ENCODE data around the gene DENND4A. TPM values are rescaled to one million over a fixed set of nuclear protein-coding genes. Genes with fewer than 3 reads are reported as not detected.

Gene DENND4A
- total RNA-seq, 4 donors from 2014 or later: 27.1 to 75.3 (median 52.8) TPM

GRCh38 chr15:65837301-65838294 is 45.5 kb upstream of the DENND4A start:
- no peak for TF ChIP-seq POLR2A (IDR thresholded peaks at IDR 0.05)
- no peak for TF ChIP-seq CTCF (IDR thresholded peaks at IDR 0.05)
- no peak for DNase-seq
- intact Hi-C loops (cut with DNase I; ENCODE audit: low total_unique reads): no loop called here
- Histone ChIP-seq H3K36me3 (no peaks in the 10 kb centered on the region), H3K9me3 (no peaks in the 10 kb centered on the region), H3K4me3 (no peak overlapping the region), H3K4me1 (peaks cover 4% of the 10 kb centered on the region in 2 donors), H3K27ac (no peak overlapping the region), H3K27me3 (no peaks in the 10 kb centered on the region)

DNA sequence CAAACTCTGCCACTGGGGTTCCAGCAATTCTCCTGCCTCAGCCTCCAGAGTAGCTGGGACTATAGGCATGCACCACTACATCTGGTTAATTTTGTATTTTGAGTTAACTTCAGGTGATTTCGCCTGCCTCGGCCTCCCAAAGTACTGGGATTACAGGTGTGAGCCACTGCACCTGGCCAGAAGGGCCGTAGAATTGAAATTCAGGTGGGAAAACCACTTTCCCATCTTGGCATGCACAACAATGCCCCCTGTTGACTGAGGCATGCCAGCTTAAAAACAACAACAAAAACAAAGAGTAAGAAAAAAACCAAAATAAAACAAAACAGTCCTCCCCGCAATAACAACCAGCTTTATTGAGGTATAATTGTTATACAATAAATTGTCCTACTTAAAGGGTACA is 44.6 kb upstream of the DENND4A start:
- DNase-seq: no peak
- H3K27me3 ChIP-seq: no peaks in the 10 kb centered on the region
- intact Hi-C loops (cut with DNase I; ENCODE audit: low total_unique reads): no loop called here
- no peaks in the 10 kb centered on the region for H3K9me3 ChIP-seq
- TF ChIP-seq POLR2A (IDR thresholded peaks at IDR 0.05) (no peak), CTCF (IDR thresholded peaks at IDR 0.05) (no peak)
- no peaks in the 10 kb centered on the region for H3K36me3 ChIP-seq
- H3K4me3 ChIP-seq: no peak overlapping the region
- H3K4me1 ChIP-seq: peaks cover 4 to 8% of the 10 kb centered on the region in 2 donors
- H3K27ac ChIP-seq: no peak overlapping the region

GRCh38 chr15:65835447-65835846 is 43.4 kb upstream of the DENND4A start:
- intact Hi-C loops (cut with DNase I; ENCODE audit: low total_unique reads): no loop called here
- H3K4me3 ChIP-seq: no peak overlapping the region
- H3K27me3 ChIP-seq: no peaks in the 10 kb centered on the region
- no peaks in the 10 kb centered on the region for H3K9me3 ChIP-seq
- H3K27ac ChIP-seq: peak overlapping the region; percentile 38 to 39
- TF ChIP-seq POLR2A (IDR thresholded peaks at IDR 0.05) (no peak), CTCF (IDR thresholded peaks at IDR 0.05) (no peak)
- no peak for DNase-seq
- H3K4me1 ChIP-seq: peaks cover 4 to 8% of the 10 kb centered on the region in 2 donors
- H3K36me3 ChIP-seq: no peaks in the 10 kb centered on the region

- Histone ChIP-seq H3K4me3 (no peak overlapping the region), H3K9me3 (no peaks in the 10 kb centered on the region), H3K27me3 (no peaks in the 10 kb centered on the region), H3K4me1 (peaks cover 4 to 8% of the 10 kb centered on the region in 2 donors), H3K27ac (peak overlapping the region; percentile 38 to 39), H3K36me3 (no peaks in the 10 kb centered on the region)
- TF ChIP-seq POLR2A (IDR thresholded peaks at IDR 0.05): no peak
- no peak for TF ChIP-seq CTCF (IDR thresholded peaks at IDR 0.05)
- DNase-seq: no peak
- intact Hi-C loops (cut with DNase I; ENCODE audit: low total_unique reads): no loop called here
Measured at GRCh38 chr15:65834603-65835282, 42.6 kb upstream of the DENND4A start.

All from uterus (tissue), 4 donors.